SJCRH30 (cell line): ENCODE results near the gene DLG5. TPM values are rescaled to one million over a fixed set of nuclear protein-coding genes. Genes with fewer than 3 reads are reported as not detected.

Experiments
- DNase-seq, 2 experiments: peaks; one replicate each; pipeline ENCODE4 v3.0.0-alpha.2; 2015 to 2020
- H3K27ac ChIP-seq: fragments of 250-450 bp; sonication (Bioruptor Pico); 2 replicates; pipeline ENCODE4 v1.5.1; 2020; ENCODE audit warnings: mild to moderate bottlenecking, moderate library complexity
- H3K27me3 ChIP-seq: fragments of 250-450 bp; sonication (Bioruptor Pico); 2 replicates; pipeline ENCODE4 v1.5.1; 2020; ENCODE audit warnings: mild to moderate bottlenecking, moderate library complexity
- H3K36me3 ChIP-seq: fragments of 250-450 bp; sonication (Bioruptor Pico); 2 replicates; pipeline ENCODE4 v1.5.1; 2020; ENCODE audit warnings: mild to moderate bottlenecking, moderate library complexity
- H3K4me1 ChIP-seq: fragments of 250-450 bp; sonication (Bioruptor Pico); 2 replicates; pipeline ENCODE4 v1.5.1; 2020; ENCODE audit warnings: mild to moderate bottlenecking, moderate library complexity
- H3K4me3 ChIP-seq: fragments of 250-450 bp; sonication (Bioruptor Pico); 2 replicates; pipeline ENCODE4 v1.5.1; 2020; ENCODE audit warnings: mild to moderate bottlenecking, moderate library complexity
- H3K9me3 ChIP-seq: fragments of 250-450 bp; sonication (Bioruptor Pico); replicated peaks from 2 replicates; pipeline ENCODE4 v1.5.1; 2020; ENCODE audit warnings: mild to moderate bottlenecking, moderate library complexity
- total RNA-seq: library from RNA; depleted of rRNA; stranded (reverse); fragments of >200 nt; shearing (Covaris generic); gene quantifications from 2 replicates; pipeline ENCODE4 v1.2.3, GENCODE V29; 2014

Gene DLG5
- total RNA-seq, 1 experiment from 2014 or later = 22.5 TPM

DNA sequence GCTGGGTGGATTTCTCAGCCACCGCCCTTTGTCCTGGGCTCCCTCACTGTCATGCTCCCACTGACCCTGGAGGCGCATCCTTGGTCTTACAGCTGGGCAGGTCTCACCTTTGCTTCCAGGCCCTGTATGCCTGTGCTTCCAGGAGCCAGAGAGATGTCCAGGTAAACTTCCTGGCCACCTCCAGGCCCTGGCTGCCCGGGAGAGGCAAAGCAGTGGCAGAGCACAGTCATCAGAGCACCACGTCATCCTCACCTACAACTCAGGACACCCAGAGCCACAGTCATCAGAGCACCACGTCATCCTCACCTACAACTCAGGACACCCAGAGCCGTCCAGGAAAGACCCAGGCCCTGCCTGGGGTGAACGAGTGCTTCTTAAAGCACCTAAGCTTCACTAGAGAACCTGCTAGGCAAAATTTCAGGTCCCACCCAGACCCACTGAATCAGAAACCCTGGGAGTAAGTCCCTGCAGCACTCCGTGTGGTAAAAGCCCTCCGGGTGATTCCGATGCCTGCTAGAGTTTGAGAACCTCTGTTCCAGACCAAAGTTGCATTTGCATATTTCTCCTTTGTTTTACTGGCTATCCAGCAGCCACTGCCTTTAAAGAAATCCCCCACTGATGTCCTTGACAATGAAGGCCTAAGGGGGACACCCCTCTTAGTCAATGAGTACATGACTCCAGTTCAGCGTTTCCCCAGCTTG, 62.3 kb downstream of the DLG5 start:
- no peak overlapping the region for H3K27ac ChIP-seq

DNA sequence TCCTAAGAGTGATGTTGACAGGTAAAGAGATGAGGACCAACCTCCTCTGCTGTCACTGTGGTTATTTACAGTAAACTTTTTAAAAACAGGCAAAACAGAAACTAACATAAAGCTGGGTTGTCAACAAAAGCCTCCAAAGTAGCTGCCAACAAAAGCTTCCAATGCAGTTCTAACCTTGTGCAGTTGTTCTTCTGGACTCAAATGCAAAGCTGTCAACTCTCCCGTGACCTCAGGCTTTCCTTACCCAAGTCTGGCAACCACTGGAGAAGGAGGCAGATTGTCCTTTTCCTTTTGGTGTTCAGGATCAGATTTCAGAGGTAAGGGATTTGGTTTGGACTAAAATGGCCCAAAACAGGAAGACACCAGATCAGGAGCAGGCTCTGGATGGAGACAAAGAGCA, 63.1 kb downstream of the DLG5 start:
- Histone ChIP-seq H3K36me3 (no peaks in the 10 kb centered on the region), H3K4me3 (no peak overlapping the region), H3K9me3 (no peaks in the 10 kb centered on the region), H3K27ac (no peak overlapping the region), H3K27me3 (no peaks in the 10 kb centered on the region), H3K4me1 (no peaks in the 10 kb centered on the region; the same call in 1 of the 2 replicates)
- DNase-seq = peak in 1 of 2 experiments; percentile 19

More for the DNA sequence above, 62.3 kb downstream of the DLG5 start:
- no peak overlapping the region for H3K4me3 ChIP-seq
- H3K9me3 ChIP-seq = no peaks in the 10 kb centered on the region
- no peak for DNase-seq
- H3K27me3 ChIP-seq = no peaks in the 10 kb centered on the region
- no peaks in the 10 kb centered on the region for H3K36me3 ChIP-seq
- no peaks in the 10 kb centered on the region; the same call in 1 of the 2 replicates for H3K4me1 ChIP-seq

DNA sequence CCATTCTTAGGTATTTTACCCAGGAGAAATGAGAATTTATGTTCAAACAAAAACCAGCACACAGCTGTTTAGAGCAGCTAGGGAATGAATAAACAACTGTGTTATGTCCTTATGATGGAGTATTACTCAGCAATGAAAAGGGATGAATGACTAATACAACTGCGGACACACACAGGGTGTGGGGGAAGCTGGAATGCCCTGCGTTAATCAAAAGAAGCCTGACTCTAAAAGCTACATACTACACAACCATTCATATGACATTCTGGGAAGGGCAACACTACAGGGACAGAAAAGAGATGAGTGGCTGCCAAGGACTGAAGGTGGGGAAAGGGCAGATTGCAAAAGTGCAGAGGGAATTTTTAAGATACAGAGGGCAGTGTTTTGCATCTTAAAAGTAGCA, 64.0 kb downstream of the DLG5 start:
- DNase-seq = no peak
- Histone ChIP-seq H3K36me3 (no peaks in the 10 kb centered on the region), H3K4me3 (no peak overlapping the region), H3K9me3 (no peaks in the 10 kb centered on the region), H3K4me1 (no peaks in the 10 kb centered on the region; the same call in 1 of the 2 replicates), H3K27me3 (no peaks in the 10 kb centered on the region), H3K27ac (no peak overlapping the region)

DNA sequence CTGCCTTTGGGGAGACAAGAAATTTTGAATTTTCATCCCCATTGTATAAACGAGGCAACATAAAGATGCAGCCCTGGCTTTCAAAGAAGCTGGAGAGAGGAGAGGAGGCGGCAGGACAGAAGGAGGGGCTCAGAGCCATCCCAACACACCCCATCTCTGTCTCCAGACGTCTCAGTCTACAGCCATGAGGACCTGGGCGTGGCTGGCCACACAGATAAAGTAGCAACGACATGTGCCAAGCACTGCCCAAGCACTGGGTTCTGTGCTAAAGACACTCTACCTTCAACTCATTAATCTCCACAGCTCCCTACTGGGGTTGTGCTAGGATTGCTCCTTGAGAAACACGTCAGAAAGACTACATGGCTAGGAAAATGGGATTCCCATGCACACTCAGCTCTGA, 65.2 kb downstream of the DLG5 start:
- H3K4me1 ChIP-seq = no peaks in the 10 kb centered on the region; the same call in 1 of the 2 replicates
- H3K36me3 ChIP-seq = no peaks in the 10 kb centered on the region
- H3K27ac ChIP-seq = no peak overlapping the region
- no peaks in the 10 kb centered on the region for H3K27me3 ChIP-seq
- DNase-seq = no peak
- no peaks in the 10 kb centered on the region for H3K9me3 ChIP-seq
- H3K4me3 ChIP-seq = no peak overlapping the region

DNA sequence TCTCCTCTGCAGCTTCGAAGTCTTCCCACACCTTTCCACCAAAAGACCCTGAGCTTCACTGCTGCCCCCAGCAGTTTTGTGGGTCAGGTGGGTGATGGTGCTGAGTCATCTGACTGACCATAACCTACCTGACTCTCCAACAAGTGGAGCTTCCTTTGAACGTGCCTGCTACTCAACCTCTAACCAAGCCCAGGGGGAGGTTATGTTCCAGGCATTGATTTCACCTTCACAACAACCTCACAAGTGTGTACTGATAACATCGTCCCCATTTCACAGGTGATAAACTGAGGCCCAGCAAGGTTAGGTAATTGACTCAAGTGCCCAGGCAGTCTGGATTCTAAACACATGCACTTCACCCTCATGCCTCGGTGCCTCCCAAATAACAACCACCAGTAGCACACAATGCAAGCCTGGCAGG, 66.7 kb downstream of the DLG5 start:
- H3K4me1 ChIP-seq = no peaks in the 10 kb centered on the region; the same call in 1 of the 2 replicates
- no peak overlapping the region for H3K27ac ChIP-seq
- H3K9me3 ChIP-seq = no peaks in the 10 kb centered on the region
- H3K4me3 ChIP-seq = no peak overlapping the region
- no peaks in the 10 kb centered on the region for H3K36me3 ChIP-seq
- no peaks in the 10 kb centered on the region for H3K27me3 ChIP-seq
- no peak for DNase-seq

DNA sequence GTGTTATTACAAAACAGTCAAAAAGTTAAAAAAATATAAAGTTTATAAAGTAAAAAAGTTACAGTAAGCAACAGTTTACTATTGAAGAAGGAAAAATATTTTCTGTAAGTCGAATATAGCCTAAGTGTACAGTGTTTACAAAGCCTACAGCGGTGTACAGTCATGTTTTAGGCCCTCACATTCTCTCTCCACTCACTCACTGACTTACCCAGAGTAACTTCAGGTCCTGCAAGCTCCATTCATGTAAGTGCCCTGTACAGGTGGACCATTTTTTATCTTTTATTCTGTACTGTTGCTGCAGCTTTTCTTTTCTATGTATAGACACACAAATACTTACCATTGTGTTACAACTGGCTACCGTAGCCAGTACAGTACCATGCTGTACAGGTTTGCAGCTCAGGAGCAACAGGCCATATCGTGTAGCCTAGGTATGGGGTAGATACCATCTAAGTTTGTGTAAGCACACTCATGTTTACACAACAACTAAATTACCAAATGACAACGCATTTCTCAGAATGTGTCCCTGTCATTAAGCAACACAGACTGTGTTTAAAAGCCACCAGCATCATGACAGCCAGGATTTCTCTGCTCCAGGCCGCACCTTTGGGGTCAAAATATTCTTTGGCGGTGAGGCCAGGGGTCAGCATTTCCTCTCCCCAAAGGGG, 67.2 kb downstream of the DLG5 start:
- no peaks in the 10 kb centered on the region; the same call in 1 of the 2 replicates for H3K4me1 ChIP-seq
- no peaks in the 10 kb centered on the region for H3K27me3 ChIP-seq
- H3K9me3 ChIP-seq = no peaks in the 10 kb centered on the region
- no peak overlapping the region for H3K27ac ChIP-seq
- H3K36me3 ChIP-seq = no peaks in the 10 kb centered on the region
- no peak overlapping the region for H3K4me3 ChIP-seq
- no peak for DNase-seq

DNA sequence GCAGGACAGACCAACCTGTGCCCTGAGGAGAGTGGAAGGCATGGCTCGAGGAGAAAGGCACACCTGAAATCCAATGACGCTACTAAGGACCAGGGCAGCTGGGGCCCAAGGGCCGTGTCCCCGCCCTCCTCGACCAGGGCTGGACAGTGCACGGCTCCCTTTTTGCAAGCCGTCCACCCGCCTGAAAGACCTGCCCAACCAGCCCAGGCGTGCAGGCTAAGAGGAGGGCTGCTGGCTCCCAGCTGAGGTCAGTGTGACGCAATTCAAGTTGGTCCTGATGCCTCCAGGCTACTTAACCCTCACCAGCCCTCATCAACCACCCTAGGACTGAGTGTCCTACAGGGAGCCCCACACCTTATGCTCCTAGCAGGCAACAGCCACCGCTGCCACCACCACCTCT, 69.3 kb downstream of the DLG5 start:
- Histone ChIP-seq H3K9me3 (no peaks in the 10 kb centered on the region), H3K4me1 (no peaks in the 10 kb centered on the region), H3K27ac (no peak overlapping the region), H3K4me3 (no peak overlapping the region), H3K27me3 (no peaks in the 10 kb centered on the region), H3K36me3 (peaks cover 3% of the 10 kb centered on the region)
- no peak for DNase-seq

DNA sequence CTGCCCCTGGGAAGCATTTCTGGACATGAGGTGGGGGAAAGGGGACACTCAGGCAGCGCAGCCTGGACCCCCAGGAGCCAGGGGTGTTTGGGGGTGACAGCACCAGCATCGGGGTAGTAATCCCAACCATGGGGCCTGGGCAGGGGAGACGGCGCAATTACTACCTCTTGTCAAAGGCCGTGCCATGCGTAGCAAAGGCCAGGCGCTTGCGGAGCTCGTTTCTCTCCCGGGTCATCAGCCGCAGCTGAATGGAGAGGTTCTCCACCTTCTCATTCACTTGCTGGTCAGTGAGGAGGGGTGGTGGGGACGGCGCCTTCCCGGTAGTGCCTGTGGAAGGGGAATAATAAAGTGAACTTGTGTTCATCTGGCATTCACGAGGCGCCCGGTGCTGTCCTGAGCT, 70.0 kb downstream of the DLG5 start:
- H3K4me1 ChIP-seq = no peaks in the 10 kb centered on the region
- no peaks in the 10 kb centered on the region for H3K27me3 ChIP-seq
- H3K36me3 ChIP-seq = peaks cover 3% of the 10 kb centered on the region
- no peak overlapping the region for H3K27ac ChIP-seq
- no peak overlapping the region for H3K4me3 ChIP-seq
- H3K9me3 ChIP-seq = no peaks in the 10 kb centered on the region
- DNase-seq = no peak

DNA sequence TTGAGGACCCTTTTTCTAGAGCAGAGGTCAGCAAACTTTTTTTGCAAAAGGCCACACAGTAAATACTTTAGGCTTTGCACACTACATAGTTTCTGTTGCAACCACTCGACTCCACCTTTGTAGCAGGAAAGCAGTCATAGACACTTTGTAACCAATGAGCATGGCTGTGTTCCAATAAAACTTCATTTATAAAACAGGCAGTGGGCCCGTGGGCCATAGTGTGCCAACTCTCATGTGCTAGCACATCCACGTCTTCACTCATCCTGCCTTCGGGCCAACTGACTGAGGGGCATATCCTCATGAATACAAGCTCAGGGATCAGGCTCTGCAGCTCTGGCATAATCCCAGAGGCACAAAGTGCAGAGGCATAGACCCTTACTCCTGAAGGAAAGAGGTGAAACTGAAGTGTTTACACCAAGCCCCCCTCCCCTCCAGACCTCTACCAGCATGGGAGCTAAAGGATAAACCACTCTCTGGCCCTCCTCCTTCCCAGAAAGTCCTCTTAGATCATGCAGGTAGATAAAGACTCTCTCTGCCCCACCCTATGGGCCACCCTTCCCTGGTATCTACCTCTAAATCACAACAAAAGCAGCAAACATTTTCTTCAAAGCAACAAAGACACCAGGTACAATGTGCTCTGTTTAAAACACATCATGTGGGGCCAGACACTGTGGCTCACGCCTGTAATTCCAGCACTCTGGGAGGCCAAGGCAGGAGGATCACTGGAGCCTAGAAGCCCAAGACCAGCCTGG, 71.0 kb downstream of the DLG5 start:
- Histone ChIP-seq H3K36me3 (peaks cover 3% of the 10 kb centered on the region), H3K9me3 (no peaks in the 10 kb centered on the region)

DNA sequence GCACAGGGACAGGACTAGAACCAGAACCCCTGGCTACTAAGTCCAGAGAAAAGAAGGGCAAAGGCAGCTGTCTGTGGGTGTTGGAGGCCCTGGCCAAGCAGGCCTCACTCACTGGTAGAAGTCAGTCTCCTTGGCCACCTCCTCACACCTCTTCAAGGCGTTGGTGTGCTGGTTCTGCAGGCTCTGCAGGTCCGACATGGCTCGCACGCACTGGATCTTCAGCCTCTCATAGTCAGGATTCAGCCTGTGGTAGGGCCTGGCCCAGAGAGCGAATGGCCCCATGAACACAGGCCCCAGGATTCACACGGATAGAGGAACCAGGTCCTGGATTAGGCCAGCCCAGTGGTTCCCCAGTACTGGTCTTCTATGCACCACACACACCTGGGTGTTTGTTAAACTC, 72.4 kb downstream of the DLG5 start:
- no peak overlapping the region for H3K27ac ChIP-seq
- peaks cover 3% of the 10 kb centered on the region for H3K36me3 ChIP-seq
- H3K4me3 ChIP-seq = no peak overlapping the region
- no peaks in the 10 kb centered on the region for H3K4me1 ChIP-seq
- no peaks in the 10 kb centered on the region for H3K9me3 ChIP-seq
- H3K27me3 ChIP-seq = no peaks in the 10 kb centered on the region
- no peak for DNase-seq

More for the DNA sequence above, 71.0 kb downstream of the DLG5 start:
- Histone ChIP-seq H3K27ac (no peak overlapping the region), H3K27me3 (no peaks in the 10 kb centered on the region), H3K4me3 (no peak overlapping the region), H3K4me1 (no peaks in the 10 kb centered on the region)
- DNase-seq = no peak

DNA sequence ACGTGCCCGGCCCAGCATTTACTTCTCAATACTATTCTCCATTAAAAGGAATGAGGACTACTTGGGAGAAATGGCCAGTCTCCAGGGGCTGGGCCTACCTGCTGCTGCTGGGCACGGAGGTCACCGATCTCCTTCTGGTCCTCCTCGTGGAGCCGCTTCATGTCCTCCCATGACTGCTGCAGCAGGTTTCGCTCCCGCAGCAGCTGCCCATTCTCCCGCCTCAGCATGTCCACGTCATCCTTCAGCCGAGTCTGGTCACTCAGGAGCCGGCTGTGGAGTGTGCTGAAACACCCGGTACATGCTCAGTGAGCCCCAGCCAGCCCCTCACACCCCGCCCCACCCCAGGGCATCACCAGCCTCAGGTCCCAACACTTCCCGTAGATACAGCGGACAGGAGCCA, 73.3 kb downstream of the DLG5 start:
- no peak overlapping the region for H3K4me3 ChIP-seq
- no peaks in the 10 kb centered on the region for H3K4me1 ChIP-seq
- H3K27me3 ChIP-seq = no peaks in the 10 kb centered on the region
- DNase-seq = no peak
- H3K27ac ChIP-seq = no peak overlapping the region
- no peaks in the 10 kb centered on the region for H3K9me3 ChIP-seq
- H3K36me3 ChIP-seq = peaks cover 3% of the 10 kb centered on the region

DNA sequence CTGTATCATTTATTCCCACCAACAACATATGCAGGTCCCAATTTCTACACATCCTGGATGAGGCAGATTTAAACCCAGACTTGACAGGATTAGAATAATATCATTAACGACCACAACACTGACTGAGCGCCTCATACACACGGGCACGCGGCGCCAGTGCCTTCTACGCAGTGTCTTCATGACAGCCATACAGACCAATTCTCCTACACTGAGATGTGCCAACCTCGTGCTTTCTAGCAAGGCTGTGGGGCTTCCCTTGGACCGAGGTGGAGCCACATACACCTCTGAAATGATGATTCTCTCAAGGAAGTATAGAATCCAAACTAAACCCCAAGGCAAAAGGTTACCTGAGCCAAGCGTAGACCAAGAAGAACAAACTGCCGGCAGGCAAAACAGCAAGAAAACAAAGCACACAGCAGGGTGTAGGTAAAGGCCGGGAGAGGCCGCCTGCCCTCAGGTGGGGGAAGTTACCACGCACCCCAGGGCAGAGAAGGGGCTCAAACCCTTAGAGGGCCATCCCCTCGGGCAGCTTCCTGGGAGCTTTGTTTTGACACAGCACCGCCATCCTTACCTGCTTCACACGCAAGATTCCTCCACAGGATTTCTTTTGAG, 75.8 kb downstream of the DLG5 start:
- H3K27ac ChIP-seq = no peak overlapping the region
- no peak overlapping the region for H3K4me3 ChIP-seq
- H3K27me3 ChIP-seq = no peaks in the 10 kb centered on the region
- DNase-seq = no peak
- H3K4me1 ChIP-seq = no peaks in the 10 kb centered on the region
- H3K9me3 ChIP-seq = no peaks in the 10 kb centered on the region
- H3K36me3 ChIP-seq = peaks cover 5% of the 10 kb centered on the region

DNA sequence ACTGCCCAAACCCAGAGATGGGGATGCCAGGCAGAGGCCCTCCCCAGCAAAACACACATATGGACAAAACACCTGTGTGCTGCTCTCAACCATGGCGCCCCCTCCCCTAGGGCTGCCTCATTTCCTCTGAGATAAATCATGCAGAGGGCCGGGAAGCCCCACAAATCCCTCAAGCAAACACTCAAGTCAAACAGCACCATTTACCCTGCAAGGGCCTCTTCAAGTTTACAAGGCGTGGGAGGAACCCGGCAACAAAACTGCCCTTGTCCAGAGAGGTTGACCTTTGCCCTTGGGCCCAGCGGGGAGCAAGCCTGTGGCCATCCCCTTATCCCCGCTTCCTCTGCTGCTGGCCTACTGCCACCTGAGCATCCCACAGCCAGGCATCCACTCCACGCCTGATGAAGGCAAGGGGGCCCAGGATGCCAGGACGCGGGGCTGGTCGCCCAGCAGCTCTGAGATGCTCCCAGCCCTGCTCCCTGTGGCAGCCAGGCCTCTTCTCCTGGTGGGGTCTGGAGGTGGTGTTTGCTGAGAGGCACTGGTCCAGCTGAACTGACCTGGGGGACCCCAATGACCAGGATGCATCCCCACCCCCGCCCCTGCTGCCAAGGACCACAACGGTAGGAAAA, 77.4 kb downstream of the DLG5 start:
- Histone ChIP-seq H3K4me3 (no peak overlapping the region), H3K27ac (no peak overlapping the region), H3K27me3 (no peaks in the 10 kb centered on the region), H3K4me1 (no peaks in the 10 kb centered on the region), H3K36me3 (peaks cover 6% of the 10 kb centered on the region), H3K9me3 (no peaks in the 10 kb centered on the region)
- peak in 1 of 2 experiments; percentile 29 for DNase-seq

DNA sequence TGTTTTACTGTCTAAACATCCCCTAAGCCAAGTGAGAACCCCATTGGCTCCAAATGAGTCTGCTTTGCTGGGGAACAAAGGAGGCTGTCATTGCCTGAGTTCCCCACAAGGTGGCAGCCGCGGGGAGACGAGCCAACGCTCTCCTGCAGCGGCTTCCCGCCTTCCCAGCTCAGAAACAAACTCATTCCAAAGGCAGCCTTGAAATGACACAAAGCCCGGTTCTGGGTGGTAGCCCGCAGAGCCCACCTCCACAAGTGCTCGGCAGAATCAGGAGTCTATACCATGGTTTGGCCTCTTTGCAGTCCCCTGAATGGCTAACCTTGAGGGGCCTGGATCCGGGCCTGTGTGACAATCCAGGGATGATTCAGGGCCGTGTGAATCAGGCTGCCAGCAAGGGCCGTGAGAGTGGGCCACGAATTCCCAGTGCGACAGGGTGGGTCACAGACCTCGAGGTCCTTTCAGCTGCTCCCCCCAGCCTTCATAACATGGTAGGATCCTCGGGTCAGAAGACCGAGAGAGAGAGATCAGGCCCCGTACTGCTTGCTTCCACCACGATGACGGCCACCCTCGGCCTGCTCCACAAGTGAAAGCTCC, 79.7 kb downstream of the DLG5 start:
- no peaks in the 10 kb centered on the region for H3K9me3 ChIP-seq
- no peak overlapping the region for H3K4me3 ChIP-seq
- no peak overlapping the region for H3K27ac ChIP-seq
- H3K4me1 ChIP-seq = no peaks in the 10 kb centered on the region
- 0 out of 2 replicates have a peak, but pooled peaks cover 5% of the 10 kb centered on the region for H3K36me3 ChIP-seq
- peak; percentile 64 to 85 for DNase-seq
- no peaks in the 10 kb centered on the region for H3K27me3 ChIP-seq
